SU-DHL-6 (cell line): ENCODE results near the gene PDZD7.

Source experiments
- CTCF ChIP-seq: fragments of 200-600 bp; sonication (generic); IDR thresholded peaks from one replicate; pipeline ENCODE4 v1.5.1; 2017; ENCODE audit warnings: antibody characterized with exemption, mild to moderate bottlenecking, low read length, moderate library complexity; ENCODE audit not compliant: insufficient read depth, poor library complexity, severe bottlenecking
- EZH2phosphoT487 ChIP-seq: fragments of 200-600 bp; sonication (generic), shearing (Covaris generic); conservative IDR thresholded peaks from 2 replicates; pipeline ENCODE4 v1.6.1; 2018; ENCODE audit warnings: mild to moderate bottlenecking, antibody characterized with exemption, low read length, moderate library complexity, mixed read lengths

GRCh38 chr10:101015582-101015973, 15.4 kb downstream of the PDZD7 start:
- TF ChIP-seq CTCF (no peak), EZH2phosphoT487 (no peak)
